Hypothalamus (tissue), 51 donors: ENCODE results near the gene STMN1.

Experiments
- DNase-seq, 51 donors: peaks; one replicate each; lab custom pipeline; 2025; lab: John Stamatoyannopoulos, UW

The STMN1 gene

DNA sequence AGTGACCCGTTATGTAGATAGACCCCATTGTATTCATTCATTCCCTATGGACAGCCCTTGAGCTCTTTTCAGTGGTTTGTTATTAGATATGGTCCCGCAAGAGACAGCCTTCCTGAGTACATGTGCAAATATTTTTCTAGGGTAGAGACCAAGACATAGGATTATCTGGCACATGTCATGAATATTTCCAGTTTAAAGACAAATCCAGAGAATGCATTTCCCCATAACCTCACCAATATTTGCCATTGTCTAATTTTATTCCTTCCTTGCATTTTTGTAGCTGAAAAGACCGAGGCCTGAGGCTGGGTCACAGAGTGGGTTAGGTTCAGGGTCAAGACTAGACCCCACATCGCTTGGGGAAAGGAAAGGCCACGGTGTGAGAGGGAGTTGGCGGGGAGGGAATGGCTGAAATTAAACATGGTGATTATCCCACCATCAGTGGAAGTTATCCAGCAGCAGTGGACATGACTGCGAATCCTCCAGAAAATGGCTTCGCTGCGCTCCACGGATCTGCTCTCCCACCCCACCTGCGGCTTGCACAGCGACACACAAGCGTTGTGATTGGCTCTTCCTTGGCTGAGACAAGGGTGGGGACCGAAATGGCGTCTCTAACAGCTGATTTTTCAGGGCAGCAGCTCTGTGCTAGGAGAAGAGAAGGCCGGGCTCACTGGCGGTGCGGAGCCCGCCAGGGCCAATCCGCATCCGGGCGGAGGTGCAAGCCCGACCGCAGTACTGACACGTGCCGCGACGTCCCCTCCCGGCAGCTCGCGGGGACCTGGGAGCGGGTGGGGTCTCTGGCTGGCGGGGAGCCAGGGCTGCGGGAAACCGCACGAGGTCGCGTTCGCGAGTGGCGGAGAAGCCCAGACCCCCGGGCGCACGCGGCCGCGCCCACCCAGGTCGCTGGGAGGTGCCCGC is 16.1 kb upstream of the STMN1 start:
- DNase-seq = peak in 41 of 51 donors; percentile 16 to 80 (median 54)

DNA sequence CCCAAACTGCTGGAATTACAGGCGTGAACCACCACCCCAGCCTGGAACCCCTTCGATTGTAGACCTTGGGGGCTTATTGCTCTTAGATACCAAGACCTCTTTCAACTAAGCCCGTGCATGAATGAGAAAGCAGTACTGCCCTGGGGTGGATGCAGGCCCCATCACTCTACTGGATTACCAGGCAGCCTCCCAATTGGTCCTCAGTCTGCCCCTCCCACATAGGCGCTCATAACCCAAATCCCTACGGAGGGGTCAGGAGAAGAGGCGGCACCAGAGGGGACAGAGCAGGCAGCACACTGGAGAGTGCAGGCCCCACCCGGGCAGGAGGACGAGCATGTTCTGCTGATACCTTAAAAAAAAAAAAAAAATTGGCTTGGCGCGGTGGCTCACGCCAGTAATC is 12.4 kb upstream of the STMN1 start:
- DNase-seq = no peak

DNA sequence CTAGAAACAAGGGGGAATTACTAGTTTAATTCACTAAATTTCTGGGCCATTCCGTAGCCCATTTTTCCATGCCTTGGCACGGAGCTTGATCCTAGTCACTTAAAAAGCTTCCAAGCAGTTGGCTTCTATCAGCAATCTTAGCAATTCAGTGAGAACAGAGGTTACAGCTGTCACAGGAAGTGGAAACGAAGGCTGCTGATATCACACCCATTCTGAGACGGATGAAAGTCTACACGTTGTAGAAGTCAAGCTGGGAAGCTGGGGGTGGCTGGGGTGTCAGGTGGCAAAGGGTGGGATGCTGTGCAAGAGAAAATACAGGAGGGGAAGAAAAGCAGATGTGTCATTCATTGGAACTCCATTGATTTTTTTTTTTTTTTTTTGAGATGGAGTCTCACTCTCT is 11.8 kb upstream of the STMN1 start:
- DNase-seq = no peak

DNA sequence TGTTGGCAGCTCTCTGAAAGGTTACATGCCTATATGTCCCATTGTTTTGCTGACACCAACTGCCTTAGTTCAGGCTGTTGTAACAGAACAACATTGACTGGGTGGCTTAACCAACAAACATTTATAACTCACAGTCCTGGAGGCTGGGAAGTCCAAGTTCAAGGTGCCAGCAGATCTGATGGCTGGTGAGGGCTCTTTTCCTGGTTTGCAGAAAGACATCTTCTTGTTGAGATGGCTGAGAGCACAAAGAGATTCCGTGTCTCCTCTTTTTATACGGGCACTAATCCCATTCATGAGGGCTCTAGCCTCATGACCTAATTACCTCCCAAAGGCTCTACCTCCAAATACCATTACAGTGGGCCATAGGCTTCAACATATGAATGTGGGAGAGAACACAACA is 10.2 kb upstream of the STMN1 start:
- no peak for DNase-seq

DNA sequence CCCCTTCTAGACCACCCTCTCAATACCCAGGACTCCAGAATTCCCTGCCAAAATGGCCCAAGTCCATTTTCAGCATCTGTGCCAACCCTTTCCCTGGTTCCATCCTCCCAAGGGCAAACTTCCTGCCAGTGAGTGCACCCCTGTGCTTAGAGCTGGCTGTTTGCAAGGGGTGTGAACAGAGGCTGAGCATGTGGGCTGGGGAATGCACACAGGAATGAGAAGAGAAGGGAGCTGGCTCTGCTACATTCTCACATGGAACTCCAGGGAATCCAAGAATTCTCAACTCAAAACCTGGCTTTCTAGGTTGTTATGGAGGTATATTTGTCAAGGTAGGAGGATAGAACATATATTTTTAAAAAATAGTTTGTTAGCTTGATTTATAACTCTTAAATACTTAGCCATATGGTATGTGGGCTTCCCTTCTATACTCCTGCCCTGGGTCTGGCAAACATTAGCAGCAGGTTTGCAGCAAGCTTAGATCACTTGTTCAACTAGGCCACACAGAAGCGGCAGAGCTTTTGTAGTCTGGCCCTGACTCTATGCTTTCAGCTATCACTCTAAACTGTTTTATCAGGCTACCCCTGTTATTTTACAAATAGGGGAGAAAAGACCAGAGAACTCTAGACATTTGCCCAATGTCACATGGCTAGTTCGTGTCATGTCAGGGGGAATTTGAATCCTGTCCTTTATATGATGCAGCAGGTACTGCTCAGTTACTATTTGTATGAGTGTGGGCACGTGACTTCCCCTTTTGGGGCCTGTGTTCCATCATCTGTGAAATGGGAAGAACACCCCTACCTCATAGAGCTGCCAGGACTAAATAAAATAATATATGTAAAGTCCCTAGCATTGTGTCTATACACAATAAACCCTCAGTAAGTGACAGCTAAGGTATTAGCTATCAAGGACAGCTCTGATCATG is 8.1 kb upstream of the STMN1 start:
- DNase-seq = peak in 1 of 51 donors; percentile 3

DNA sequence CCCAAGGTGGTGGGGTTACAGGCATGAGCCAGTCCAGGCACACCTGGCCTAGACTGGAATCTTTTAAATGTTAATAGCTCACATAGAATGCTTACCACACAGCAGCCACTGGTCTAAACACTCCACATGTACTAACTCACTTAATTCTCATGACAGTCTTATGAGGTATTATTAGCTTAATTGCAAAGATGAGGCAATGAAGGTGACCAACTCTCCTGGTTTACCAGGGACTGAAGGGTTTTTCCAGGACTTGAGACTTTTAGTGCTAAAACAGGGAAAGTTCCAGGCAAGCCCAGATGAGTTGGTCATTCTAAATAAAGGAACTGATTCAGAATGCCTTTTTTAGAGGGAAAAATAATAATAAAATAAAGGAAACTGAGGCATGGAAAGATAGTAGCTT is 7.0 kb upstream of the STMN1 start:
- DNase-seq = no peak

DNA sequence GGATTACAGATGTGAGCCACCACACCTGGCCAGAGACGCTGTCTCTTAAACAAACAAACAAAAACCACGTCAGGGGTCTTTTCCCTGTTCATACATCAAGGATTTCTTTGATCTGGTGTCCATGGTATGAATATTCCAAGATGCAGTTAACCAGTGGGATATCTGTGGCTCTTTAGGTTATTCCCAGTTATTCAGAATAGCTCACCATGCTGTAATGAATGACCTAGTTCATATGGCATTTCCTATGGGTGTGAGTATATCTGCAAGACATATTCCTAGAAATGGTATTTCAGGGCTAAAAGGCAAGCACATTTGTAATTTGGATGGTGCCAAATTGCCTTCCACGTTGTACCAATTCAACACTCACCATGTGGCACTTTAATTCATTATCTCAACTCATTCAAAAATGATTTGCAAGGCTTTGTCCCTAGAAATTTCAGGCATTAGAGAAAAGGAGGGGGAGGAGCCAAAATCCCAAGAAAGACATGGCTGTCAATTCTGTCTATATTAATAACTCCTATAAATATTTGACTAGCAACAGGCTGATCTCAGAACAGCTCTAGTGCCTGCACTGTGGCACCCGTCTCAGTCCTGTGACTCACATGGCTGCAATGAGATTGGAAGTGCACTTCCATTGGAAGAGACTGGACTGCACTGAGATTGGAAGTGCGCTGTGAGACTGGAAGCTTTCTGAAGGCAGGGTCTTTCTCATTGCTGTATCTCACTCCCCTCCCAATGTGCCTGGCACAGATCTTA is 6.0 kb upstream of the STMN1 start:
- no peak for DNase-seq

DNA sequence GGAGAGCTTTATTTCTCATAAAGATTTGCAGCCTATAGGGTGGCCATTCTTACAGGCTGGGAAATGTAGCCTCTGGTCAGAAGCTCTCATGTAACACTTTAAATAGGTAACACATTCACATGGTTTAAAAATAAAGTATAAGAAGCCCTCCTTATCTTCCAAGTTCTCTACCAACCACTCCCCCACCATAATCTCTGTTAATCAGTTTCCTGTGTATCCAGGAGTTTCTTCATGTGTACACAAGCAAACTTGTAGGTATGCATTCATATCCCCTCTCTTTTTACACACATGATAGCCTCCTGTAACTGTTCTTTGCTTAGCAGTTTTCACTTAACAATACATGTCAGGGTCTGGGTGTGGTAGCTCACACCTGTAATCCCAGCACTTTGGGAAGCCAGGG is 4.9 kb upstream of the STMN1 start:
- no peak for DNase-seq

DNA sequence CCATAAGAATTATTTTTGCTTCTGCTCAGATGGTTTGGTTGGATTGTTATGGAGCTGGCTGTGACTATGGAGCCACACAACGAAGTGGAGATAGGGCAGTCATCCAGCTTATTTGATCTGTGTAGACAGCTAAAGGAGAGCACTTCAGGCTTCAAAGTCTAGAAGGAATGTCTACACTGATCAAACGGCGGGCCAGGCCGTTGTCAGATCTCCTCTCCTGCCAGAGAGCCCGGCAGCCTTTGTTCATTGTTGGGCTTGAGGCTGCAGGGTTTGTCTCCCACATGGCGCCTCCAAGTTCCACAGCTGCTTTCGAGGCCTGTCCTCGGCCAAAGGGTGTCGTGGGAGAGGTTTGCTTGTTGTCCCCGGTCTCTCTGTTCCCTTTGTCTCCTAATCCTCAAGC is 2.8 kb upstream of the STMN1 start:
- peak in 24 of 51 donors; percentile 14 to 67 (median 40) for DNase-seq

DNA sequence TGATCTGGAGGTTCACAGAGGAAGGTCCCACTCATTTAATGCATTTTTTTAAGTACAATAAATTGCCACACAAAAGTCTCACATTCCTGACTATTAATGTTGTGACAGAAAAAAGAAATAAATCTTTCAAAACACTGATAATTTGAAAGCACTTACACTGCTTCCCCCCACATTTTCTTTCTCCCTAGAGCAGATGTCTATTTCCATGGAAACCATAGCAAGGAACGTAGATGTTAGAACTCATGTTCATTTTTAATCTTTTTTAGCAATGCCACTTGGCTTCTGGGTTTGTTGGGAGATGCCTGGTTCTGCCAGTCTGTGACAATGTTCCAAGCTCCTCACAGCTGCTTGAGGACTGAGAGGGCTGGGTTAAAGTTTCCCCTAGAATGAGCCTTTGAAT is 1.9 kb upstream of the STMN1 start:
- DNase-seq = peak in 1 of 51 donors; percentile 41

DNA sequence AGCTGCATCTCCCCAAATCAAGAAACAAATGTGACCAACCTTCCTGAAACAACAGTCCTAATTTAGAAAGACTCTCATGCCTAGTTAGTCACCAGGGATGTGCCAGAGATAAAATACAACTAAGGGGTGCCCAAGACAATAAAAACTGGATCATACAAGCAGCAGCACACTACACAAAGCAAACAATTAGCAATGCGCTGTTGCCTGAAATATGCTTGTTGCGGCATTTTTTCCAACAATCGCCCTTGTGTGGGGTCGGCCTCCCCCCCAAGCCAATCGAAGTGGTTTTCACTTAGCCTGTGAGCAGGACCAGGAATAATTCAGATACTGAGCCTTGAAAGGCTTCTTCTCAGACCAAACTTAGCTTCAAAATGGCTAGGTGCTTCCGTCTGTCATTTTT is 1.4 kb upstream of the STMN1 start:
- peak in 1 of 51 donors; percentile 41 for DNase-seq

DNA sequence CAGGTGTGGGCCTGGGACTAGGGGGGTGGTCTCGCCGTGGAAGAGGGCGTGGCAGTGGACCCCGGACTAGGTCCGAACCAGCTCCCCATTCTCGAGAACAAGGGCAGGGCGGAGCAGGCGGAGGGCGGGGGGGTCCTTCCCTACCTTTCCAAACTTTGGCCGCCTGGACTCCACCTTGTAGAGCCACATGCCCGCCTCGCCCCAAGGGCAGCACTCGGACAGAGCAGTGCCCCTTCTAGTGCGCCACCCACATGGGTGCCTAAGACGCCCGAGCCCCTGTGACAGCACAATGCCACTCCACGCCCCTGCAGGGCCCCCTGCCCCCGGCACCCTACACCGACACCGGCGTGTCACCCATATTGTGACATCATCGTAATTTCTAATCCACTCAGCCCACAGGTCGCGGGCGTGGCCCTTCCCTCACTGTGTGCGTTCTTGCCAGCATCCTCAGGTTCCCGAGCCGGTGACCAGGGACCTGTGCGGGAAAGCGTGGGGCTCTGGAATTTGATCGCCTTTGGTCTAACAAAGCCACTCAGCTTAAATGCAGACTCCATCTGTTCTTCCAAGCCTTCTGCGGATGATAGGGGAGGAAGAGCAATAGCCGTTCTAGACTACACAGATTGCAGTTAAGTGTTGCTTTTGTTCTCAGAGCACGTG is 553 bp upstream of the STMN1 start:
- peak in 18 of 51 donors; percentile 22 to 66 (median 46) for DNase-seq

DNA sequence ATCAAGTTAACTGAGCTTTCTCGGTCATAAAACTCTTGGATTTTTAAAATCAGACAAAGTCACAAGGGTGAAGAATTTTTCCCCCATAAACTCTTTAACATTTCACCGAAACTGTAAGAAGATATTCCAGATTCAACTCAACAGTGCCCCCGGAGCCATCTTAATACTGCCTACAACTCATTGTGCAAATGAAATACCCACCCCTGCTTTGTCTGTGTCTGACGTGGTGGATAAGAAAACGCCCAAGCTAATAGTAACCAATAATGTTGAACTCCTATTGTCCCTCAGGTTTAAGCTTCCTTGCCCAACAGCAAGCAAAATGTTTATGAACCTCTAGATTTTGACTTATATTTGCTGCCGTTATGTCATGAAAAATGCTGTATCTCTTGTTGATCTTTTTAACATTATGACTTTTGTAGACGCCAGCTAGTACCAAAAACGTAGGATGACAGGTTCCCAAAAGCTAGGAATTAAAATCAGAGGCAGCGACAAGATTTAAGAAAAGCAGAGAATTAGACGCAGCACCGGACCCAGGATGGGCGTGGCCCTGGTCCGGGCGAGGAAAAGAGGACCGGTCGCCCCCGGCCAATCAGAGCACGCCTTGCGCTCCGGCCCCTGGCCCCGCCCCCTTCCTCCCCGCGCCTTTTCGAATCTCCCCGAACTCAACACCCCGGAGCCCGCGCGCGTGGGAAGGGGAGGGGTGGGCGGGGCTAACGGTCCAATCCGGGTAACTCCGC is 1.1 kb downstream of the STMN1 start:
- DNase-seq = peak; percentile 53 to 98 (median 92)

DNA sequence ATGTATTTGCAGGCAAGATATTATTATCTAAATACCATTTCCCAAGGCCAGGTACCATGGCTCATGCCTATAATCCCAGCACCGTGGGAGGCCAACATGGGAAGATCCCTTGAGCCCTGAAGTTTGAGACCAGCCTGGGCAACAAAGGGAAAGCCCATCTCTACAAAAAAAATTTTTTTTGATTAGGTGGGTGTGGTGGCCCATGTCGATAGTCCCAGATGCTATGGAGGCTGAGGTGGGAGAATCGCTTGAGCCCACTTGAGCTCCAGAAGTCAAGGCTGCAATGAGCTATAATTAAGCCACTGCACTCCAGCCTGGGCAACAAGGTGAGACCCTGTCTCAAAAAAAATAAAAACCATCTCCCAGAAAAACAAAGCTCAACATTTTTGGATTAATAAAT is 2.2 kb downstream of the STMN1 start:
- DNase-seq = no peak

DNA sequence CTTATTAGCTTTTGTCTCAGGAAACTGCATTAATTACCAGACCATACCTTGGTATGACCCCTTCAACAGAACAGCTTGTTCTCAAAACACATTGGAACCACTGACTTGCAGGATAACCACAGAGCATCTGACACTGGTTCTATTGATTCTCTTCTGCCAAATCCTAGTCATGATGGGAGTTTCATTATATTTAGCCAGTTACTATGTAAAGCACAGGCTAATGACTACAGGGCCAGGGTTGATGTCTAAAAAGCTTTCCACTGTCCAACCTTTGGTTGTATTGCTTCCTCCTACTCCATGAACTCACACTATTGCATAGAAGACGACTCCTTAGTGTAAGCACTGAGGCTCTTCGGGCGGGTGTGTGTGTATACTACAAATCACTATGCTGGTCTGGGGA is 3.8 kb downstream of the STMN1 start:
- peak in 1 of 51 donors; percentile 22 for DNase-seq

DNA sequence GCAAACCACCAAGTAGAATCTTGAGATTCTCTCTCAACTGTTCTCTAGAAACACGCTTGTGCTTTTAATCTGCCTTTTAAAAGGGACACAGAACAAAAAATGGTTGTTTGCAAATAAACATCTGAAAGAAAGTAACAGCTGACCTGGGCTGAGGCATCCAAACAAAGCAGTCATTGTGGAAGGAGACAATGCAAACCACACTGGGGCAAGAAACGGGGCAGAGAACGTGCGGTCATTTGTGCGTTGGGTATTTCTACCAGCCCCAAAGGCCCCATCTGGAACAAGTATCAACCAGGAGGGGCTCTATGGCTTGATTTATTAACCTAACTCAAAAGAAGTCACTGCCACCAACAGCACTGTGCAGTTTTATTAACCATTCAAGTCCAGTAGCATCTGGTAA is 6.0 kb downstream of the STMN1 start:
- DNase-seq = peak in 32 of 51 donors; percentile 13 to 88 (median 48)

DNA sequence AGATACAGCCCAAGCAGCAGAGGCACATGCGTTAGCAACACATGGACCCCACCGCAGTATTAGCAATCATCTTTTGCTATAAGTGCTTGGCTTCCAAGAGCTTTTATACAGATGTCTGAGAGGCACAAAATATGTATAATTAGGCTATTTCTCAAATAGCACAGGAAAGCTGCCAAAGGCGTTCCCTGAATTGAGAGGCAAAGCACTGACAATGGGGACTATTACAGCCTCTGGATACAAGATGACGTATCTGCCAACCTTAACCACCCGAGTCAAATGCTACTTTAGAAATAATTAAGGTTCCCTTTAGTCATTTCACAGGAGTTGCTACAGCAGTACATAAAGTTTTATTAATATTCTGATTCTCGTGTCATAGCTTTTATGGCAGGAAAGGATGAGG is 6.4 kb downstream of the STMN1 start:
- peak in 3 of 51 donors; percentile 27 to 86 (median 35) for DNase-seq

DNA sequence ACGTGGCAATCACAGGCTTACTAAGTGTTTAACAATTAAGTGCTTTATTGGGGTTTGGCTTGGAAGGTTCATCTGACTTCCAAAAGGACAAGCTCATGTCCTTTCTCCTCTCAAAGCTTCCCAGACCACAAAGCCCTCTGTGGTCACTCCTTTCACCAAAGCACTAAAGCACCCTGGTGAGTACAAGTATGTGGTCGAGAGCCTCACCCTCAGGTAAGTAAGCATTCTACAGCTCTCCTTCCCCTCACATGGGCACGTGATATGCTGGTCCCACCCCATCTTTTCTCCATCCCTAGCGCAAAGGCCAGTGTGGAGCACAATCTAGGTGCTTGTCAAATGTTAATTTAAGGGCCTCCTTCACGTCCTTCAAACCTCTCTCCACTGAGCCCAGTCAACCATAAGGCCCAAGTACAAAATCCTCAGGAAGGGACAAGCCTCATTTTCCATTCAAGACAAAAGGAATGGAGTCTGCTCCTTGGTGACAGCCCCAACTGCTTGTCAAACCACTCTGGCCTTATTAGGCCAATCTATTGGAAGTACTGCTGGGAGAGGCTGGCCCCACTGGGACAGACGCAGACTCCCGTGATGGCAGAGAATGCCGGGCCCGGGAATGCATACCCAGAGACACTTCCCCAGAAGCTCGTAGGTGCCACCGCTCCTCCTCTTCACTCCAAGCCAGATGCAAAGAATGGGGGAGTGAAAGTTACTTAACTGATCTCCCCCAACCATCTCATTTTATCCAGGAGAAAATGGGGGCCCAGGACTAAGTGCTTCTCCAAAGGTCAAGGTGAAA is 7.8 kb downstream of the STMN1 start:
- no peak for DNase-seq

DNA sequence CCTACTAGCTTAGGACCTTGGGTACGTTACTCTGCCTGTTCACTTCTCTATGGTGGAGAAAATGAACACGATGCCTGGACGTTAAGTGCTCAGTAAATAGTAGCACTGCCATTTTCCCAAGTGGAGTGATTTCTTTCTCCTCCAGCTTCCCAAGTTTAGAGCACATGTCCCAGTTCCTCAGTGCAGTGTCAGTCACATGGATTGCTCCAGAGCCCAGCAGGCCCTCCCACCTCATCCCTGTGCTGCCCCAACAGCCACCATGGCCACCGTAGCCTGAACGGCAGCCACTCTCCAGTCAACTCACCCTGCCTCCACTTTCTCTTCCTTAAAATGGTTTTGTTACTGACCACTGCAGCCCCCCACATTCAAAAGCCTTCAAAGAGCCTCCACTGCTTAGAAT is 8.5 kb downstream of the STMN1 start:
- DNase-seq = peak in 2 of 51 donors; percentile 14 to 18
